DMS153 treated with DMSO at 0.1 percent for 48 hours (cell line): ENCODE data around the gene LAMA2.

ENCODE experiments used
- DNase-seq: peaks from one replicate; lab custom pipeline; 2025; ENCODE audit not compliant: unreplicated experiment; lab: John Stamatoyannopoulos, UW

Gene LAMA2

GRCh38 chr6:128899341-128900050 is 16.6 kb downstream of the LAMA2 start:
- no peak for DNase-seq

DNA sequence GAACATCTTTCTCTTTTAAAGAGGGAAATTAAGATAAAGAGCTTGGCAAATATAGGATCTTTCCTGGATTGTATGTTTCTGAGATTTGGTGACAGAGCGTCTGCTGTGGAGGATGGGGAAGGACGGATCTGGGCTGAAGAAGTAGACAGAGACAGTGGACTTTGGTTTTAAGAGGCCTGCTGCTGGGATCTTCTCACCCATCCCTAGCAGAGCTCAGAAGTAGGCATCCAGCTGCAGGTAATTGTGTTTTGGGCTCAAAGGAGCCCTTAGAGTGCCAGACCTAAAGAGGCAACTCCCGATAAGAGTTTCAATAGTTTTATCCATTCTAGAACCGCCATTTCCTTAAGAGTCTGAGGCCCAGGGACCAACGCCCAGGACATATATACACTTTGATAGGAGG is 20.8 kb downstream of the LAMA2 start:
- no peak for DNase-seq

GRCh38 chr6:128914051-128914450 is 31.1 kb downstream of the LAMA2 start:
- no peak for DNase-seq

DNA sequence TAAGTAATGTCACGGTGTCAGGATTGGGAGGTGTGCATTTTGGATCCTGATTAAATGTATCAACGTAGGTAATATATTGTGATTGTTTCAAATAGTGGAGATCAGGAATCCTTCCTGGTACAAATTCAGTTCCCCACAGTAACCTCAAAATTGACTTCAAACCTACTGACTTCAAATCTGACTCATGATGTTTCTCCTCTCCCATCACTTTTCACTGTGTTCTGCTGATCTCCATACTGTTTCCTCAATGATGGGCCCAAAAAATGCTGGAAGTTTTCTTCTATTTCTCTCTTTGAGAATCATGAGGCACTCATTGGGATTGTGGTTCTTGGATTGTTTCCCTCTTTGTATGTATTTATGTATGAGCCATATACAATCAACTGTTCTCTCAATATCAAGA is 35.9 kb downstream of the LAMA2 start:
- no peak for DNase-seq

DNA sequence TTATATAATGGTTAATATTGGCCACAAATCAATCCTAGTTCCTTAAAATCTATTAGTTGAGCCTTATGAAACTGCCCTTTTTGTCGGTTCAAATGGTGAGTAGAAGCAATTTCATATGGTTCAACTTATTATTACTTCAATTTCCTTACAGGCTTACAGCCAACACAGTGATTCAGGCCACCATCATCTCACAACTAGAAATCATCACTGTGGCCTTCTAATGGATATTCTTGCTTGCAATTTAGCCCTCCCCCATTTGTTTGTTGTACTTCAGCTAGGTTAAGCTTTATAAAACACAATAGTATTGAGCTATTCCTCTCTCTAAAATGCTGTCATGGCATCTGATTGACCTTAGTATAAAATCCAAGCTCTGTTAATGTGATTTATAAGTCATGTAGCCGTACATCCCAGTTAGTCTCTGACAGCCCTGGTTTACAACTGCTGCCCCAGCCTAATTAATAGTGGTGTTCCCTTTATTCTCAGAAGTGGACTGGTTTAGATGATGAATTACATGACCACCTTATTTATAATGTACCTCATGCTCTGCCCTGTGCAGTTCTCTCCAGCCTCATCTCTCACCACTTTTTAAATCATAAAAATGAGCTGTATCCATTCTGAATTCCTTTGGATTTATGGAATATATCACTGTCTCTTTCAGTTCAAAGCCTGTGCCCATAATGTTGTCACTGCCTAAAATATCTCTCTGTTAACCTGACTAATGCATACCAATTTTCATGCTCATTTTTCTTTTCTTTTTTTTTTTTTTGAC is 36.7 kb downstream of the LAMA2 start:
- DNase-seq: no peak

DNA sequence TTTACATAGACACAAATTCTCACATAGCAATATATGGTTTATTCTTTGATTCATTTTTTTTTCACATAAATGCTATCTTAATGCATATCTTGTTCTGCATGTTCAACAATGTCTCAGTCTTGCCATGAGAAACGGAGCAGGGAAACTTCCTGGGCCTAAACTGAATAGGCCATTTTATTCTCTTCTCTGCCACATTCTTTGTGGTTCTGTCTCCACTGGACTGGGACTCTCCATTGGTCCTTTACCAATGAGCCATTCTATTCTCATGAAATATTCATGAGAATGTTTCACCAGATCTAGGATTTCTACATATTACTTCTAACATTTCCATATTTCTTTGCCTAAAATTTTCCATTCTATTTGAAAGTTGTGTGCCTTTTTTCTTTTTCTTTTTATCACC is 42.8 kb downstream of the LAMA2 start:
- no peak for DNase-seq

DNA sequence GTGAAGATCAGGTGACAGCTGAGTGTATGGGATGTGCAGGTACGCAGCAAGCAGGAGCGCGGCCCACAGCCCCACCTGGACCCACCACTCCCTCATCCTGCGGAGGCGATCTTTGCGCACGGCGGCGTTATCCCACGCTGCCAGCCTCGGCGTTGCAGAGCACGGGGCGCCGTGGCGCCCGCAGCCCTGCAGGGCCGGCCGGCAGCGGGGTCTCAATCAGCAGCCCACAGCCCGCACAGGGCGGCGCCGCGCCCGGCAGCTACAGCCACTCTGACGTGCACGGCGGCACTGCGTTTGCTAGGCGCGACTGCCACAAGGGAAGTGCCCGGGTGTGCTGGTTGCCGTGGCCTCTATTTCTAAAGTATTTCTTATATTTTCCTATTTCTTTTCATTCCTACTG is 46.9 kb downstream of the LAMA2 start:
- no peak for DNase-seq

GRCh38 chr6:128930321-128930720 is 47.4 kb downstream of the LAMA2 start:
- DNase-seq: no peak

- DNase-seq: no peak
Measured at GRCh38 chr6:128932061-128932460, 49.1 kb downstream of the LAMA2 start.

DNA sequence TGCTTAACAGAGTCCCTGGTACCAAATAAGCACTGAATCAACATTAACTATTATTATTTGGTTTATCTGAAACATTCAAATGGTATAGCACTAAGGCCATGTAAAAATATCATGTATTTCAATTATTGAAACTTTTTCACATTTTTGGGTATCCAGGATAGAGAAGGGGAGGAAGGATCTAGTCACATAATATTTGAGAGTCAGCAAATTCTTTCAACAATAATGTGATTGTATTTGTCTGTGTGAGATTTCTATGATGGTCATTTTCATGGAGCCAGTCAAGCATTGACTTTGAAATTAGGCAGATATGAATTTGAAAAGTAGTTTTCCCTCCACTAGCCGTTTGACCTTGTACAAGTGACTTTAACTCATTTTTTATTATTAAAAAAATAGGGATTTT is 67.9 kb downstream of the LAMA2 start:
- DNase-seq: no peak

DNA sequence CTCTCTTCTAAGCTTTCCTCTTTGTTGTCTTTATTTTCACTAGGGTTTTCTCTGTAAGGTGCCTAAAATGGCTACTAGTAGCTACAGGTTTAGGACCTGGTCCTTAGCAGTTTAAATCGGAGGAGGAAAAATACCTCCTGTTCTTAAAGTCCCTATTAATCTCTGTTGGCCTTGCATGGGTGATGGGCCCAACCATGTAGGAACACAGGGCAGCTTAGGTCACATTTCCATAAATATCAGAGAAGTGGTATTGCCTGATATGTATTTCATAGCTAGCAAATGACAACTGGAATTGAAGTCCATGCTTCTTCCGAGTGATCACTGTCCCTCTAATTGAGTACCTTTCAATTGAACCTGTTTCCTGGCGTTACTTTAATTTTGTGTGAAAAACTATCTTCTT is 70.0 kb downstream of the LAMA2 start:
- DNase-seq: no peak

GRCh38 chr6:128954308-128955043 is 71.5 kb downstream of the LAMA2 start:
- DNase-seq: no peak

GRCh38 chr6:128963561-128963960 is 80.6 kb downstream of the LAMA2 start:
- no peak for DNase-seq

DNA sequence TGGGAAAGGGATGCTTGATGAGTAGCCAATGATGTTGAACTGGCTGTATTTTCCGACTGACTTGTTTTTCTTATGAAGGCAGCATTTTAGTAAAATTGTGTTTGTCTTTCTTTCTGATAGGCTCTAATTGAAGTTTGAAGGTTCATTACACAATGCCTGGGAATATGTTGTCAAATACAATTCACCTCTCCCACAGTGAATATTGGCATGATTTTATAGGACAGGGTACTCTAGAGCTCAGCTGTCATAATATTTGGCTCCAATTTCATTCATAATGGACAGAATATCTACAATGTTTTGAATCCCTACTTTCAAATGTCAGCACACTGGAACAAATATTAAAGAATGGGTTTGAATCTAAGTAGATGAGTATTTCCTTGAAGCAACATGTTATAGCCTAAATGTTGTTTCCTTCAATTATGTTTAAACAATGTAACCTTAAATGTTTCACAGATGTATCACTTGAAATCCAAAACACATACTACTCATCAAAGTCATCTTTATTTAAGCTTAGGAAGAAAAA is 81.4 kb downstream of the LAMA2 start:
- no peak for DNase-seq

DNA sequence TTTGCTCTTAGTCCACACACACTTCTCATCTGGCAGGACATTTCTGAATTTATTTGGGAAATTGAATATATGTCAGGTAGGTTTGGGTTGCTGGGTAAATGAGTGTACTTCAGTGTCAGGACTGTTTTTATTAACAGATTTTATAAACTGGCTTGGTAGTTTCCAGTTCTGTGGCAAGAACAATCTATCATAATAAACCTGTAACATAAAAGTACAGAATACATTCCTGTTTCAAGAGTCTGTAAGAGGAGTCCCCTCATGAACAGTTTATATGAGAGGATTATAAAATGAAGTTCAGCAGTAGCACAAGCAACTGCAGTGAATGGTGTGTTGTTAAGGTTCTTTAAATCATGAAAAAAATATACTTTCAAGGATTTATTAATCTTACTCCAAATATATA is 81.8 kb downstream of the LAMA2 start:
- no peak for DNase-seq

- no peak for DNase-seq
Measured at GRCh38 chr6:128966934-128967333, 84.0 kb downstream of the LAMA2 start.

DNA sequence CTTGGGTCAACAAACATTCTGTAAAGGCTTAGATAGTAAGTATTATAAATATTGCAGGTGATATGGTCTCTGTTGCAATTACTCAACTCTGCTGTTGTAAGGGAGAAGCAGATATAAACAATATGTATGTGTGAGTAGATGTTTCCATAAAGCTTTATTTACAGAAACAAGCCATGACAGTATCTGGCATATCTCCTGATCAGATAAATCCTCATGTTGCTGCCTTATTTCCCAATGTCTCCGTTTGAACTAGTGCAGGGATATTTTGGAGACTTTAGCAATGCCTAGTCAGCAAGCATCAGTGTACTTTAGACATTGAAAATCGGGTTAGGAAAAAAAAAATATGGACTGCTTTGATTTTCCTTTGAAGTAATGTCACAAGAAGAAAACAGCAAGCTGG is 96.1 kb downstream of the LAMA2 start:
- no peak for DNase-seq

- DNase-seq: no peak
Measured at GRCh38 chr6:128981716-128982115, 98.8 kb downstream of the LAMA2 start.

GRCh38 chr6:128990360-128990759 is 107.4 kb downstream of the LAMA2 start:
- no peak for DNase-seq

DNA sequence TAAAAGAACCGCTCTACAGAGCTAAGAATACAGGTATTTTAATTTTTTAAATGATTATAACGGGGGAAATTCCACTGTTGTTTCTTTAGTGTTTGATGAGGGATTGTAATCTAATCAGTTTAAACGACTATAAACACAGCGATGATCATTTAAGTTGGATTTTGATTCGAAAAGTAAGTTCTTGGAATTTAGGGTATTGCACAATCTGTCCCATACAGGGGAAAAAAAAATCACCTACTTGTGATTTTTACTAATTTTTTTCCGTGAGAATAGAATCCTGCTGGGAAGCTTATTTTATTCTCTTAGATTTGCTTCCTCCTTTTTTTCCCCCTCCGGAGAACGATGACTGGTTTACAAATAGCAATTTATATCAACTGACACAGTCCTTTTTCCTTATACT is 108.0 kb downstream of the LAMA2 start:
- no peak for DNase-seq

GRCh38 chr6:128993166-128993565 is 110.2 kb downstream of the LAMA2 start:
- DNase-seq: no peak

DNA sequence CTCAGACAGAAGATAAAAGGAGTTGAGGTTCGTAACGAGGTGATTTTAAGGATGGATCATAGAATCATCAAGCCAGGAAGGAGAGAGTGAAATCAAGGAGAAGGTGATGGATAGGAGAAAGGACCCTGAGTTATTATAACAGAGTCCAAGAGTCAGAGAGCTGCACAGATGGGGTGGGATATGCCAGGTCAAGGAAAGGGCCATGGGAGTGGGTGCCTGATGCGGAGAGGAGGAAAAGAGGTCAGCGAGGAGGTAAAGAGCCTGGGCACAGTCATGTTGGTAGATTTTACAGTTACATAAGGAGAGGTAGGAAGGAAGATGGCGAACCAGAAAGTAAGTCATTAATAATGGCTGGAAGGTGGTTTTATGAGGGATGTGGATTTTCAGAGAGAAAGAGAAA is 114.9 kb downstream of the LAMA2 start:
- no peak for DNase-seq
